Left lung (tissue), 10 donors: Measurements from ENCODE around the gene FEV. TPM values are rescaled to one million over a fixed set of nuclear protein-coding genes. Genes with fewer than 3 reads are reported as not detected.

Experiments used
- ATAC-seq: fragments of 200-7000 bp; cut with Tn5 transposase; one replicate; pipeline ENCODE4 v1.9.1; 2020; ENCODE audit warnings: moderate library complexity
- DNase-seq, 4 donors: peaks; one replicate each; pipeline ENCODE4 v3.0.0-alpha.2; 2013 to 2020
- H3K27ac ChIP-seq, 2 donors: fragments of 200-600 bp; sonication (generic) in 1 of 2; one replicate each; pipeline versions ENCODE4 v1.5.0 to v1.8.0; 2020 to 2021
- H3K27me3 ChIP-seq, 2 donors: fragments of 200-600 bp; sonication (generic) in 1 of 2; one replicate each; pipeline versions ENCODE4 v1.5.0 to v1.8.0; 2020 to 2021
- H3K36me3 ChIP-seq, 2 donors: fragments of 200-600 bp; sonication (generic) in 1 of 2; one replicate each; pipeline versions ENCODE4 v1.5.0 to v1.8.0; 2020 to 2021
- H3K4me1 ChIP-seq, 2 donors: fragments of 200-600 bp; one replicate each; pipeline ENCODE4 v1.8.0; 2021
- H3K4me3 ChIP-seq, 2 donors: fragments of 200-600 bp; sonication (generic) in 1 of 2; one replicate each; pipeline versions ENCODE4 v1.5.0 to v1.8.0; 2020 to 2021; ENCODE audit warnings: mild to moderate bottlenecking in 1 of 2
- H3K9me3 ChIP-seq, 2 donors: fragments of 200-600 bp; sonication (generic) in 1 of 2; one replicate each; pipeline versions ENCODE4 v1.5.0 to v1.8.0; 2020 to 2021
- CTCF ChIP-seq, 2 donors: fragments of 200-600 bp; sonication (generic) in 1 of 2; IDR thresholded peaks; one replicate each; pipeline versions ENCODE4 v1.5.0 to v1.8.0; 2021; ENCODE audit warnings: antibody characterized with exemption in 2 of 2
- intact Hi-C, 2 donors: fragments of 100-400 bp; cut with DNase I; formaldehyde crosslinking; loops; one replicate each; pipeline versions ENCODE4 v1.11.2 to v1.14.2; 2022
- polyA plus RNA-seq, 6 donors: library from polyadenylated mRNA; unstranded; fragments of 120-200 nt; gene quantifications; one replicate each; pipeline ENCODE4 v1.2.1, GENCODE V29; 2013; ENCODE audit not compliant: insufficient read length in 6 of 6
- total RNA-seq, 2 donors: library from RNA; stranded (reverse); fragmentation: NEBNext Ultra II Directional; extraction: Animal tissue kit (Norgen Biotek cat#: 25700); gene quantifications; one replicate each; pipeline ENCODE4 v1.2.1, GENCODE V29; 2021
- donor health status: DM: no; HTN: yes; CAD: no.
- donor health status: DM: no; HTN: no; CAD: no.

FEV gene
- total and polyA plus RNA-seq, 8 donors: not detected

- Histone ChIP-seq H3K4me1 (peaks cover 0 to 15% of the 10 kb centered on the region in 2 donors), H3K9me3 (no peaks in the 10 kb centered on the region), H3K27me3 (peaks cover 51 to 100% of the 10 kb centered on the region in 2 donors), H3K27ac (no peak overlapping the region), H3K36me3 (no peaks in the 10 kb centered on the region), H3K4me3 (peak overlapping the region; percentile 21 to 33)
- TF ChIP-seq CTCF (IDR thresholded peaks at IDR 0.05): no peak
- ATAC-seq (no peak), DNase-seq (no peak)
- intact Hi-C loops: no loop called here
Measured at GRCh38 chr2:218959761-218960308, 25.1 kb downstream of the FEV start.

- ATAC-seq (peak; percentile 85), DNase-seq (peak; percentile 74 to 86 (median 80))
- Histone ChIP-seq H3K9me3 (no peaks in the 10 kb centered on the region), H3K27ac (no peak within 1 kb of the TSS), H3K4me3 (peak within 1 kb of the TSS; percentile 21 to 33), H3K27me3 (peaks cover 51 to 100% of the 10 kb centered on the region in 2 donors), H3K4me1 (peaks cover 0 to 15% of the 10 kb centered on the region in 2 donors), H3K36me3 (no peaks in the 10 kb centered on the region)
- intact Hi-C loops: no loop called here
- no peak for TF ChIP-seq CTCF (IDR thresholded peaks at IDR 0.05)
Measured at GRCh38 chr2:218959141-218959731, 25.7 kb downstream of the FEV start, which contains the start of gene CDK5R2. TSS of gene CDK5R2 (plus strand) at chr2:218959666. CDS start at chr2:218959821, 155 bp downstream.

GRCh38 chr2:218958276-218958675, 26.7 kb downstream of the FEV start:
- ATAC-seq (no peak), DNase-seq (no peak)
- Histone ChIP-seq H3K4me3 (no peak overlapping the region), H3K27me3 (peaks cover 46 to 100% of the 10 kb centered on the region in 2 donors), H3K4me1 (peaks cover 0 to 15% of the 10 kb centered on the region in 2 donors), H3K9me3 (no peaks in the 10 kb centered on the region), H3K36me3 (no peaks in the 10 kb centered on the region), H3K27ac (no peak overlapping the region)
- no peak for TF ChIP-seq CTCF (IDR thresholded peaks at IDR 0.05)
- intact Hi-C loops: no loop called here

- H3K4me1 ChIP-seq: peaks cover 0 to 15% of the 10 kb centered on the region in 2 donors
- H3K4me3 ChIP-seq: no peak overlapping the region
- ATAC-seq (no peak), DNase-seq (no peak)
- H3K9me3 ChIP-seq: no peaks in the 10 kb centered on the region
- H3K36me3 ChIP-seq: no peaks in the 10 kb centered on the region
- no peak overlapping the region for H3K27ac ChIP-seq
- TF ChIP-seq CTCF (IDR thresholded peaks at IDR 0.05): no peak
- H3K27me3 ChIP-seq: peaks cover 40 to 100% of the 10 kb centered on the region in 2 donors
- intact Hi-C loops: no loop called here
Measured at GRCh38 chr2:218957671-218958070, 27.3 kb downstream of the FEV start.

- no peak overlapping the region for H3K27ac ChIP-seq
- intact Hi-C loops: no loop called here
- peaks cover 0 to 15% of the 10 kb centered on the region in 2 donors for H3K4me1 ChIP-seq
- no peaks in the 10 kb centered on the region for H3K9me3 ChIP-seq
- no peak overlapping the region for H3K4me3 ChIP-seq
- H3K36me3 ChIP-seq: no peaks in the 10 kb centered on the region
- H3K27me3 ChIP-seq: peaks cover 24 to 99% of the 10 kb centered on the region in 2 donors
- ATAC-seq: no peak
- DNase-seq: no peak
- TF ChIP-seq CTCF (IDR thresholded peaks at IDR 0.05): no peak
Measured at GRCh38 chr2:218956039-218956438, 28.9 kb downstream of the FEV start.
